HG03439 (cell line): ENCODE results near the gene ACSS2.
A peak's percentile ranks its signal among the peaks of the same experiment; 100 is the strongest.

ENCODE experiments used
- ATAC-seq: cut with Tn5 transposase; IDR thresholded peaks from one replicate; pipeline ENCODE4 v1.9.1; 2021; ENCODE audit warnings: mild to moderate bottlenecking, moderate library complexity; ENCODE audit not compliant: unreplicated experiment

The ACSS2 gene

GRCh38 chr20:34876406-34877282, at the start of gene ACSS2:
TSS of gene ACSS2 (plus strand) at chr20:34876612. CDS start at chr20:34876646, 34 bp downstream.
- peak; percentile 30 for ATAC-seq

- ATAC-seq = no peak
Measured at GRCh38 chr20:34829191-34829590, 47.2 kb upstream of the ACSS2 start.

- ATAC-seq = no peak
Measured at GRCh38 chr20:34831936-34832335, 44.5 kb upstream of the ACSS2 start.

- no peak for ATAC-seq
Measured at GRCh38 chr20:34834459-34834893, 41.9 kb upstream of the ACSS2 start.

- no peak for ATAC-seq
Measured at GRCh38 chr20:34842143-34842542, 34.3 kb upstream of the ACSS2 start.

- no peak for ATAC-seq
Measured at GRCh38 chr20:34843421-34843820, 33.0 kb upstream of the ACSS2 start.

GRCh38 chr20:34848597-34848996, 27.8 kb upstream of the ACSS2 start:
- ATAC-seq = no peak

GRCh38 chr20:34849778-34850177, 26.6 kb upstream of the ACSS2 start:
- no peak for ATAC-seq

GRCh38 chr20:34850969-34851368, 25.4 kb upstream of the ACSS2 start:
- no peak for ATAC-seq

GRCh38 chr20:34852298-34852697, 24.1 kb upstream of the ACSS2 start:
- ATAC-seq = no peak

- ATAC-seq = no peak
Measured at GRCh38 chr20:34859367-34859766, 17.0 kb upstream of the ACSS2 start.

GRCh38 chr20:34859826-34860545, 16.4 kb upstream of the ACSS2 start:
- no peak for ATAC-seq

GRCh38 chr20:34861386-34862084, 14.9 kb upstream of the ACSS2 start:
- no peak for ATAC-seq

- no peak for ATAC-seq
Measured at GRCh38 chr20:34862724-34863123, 13.7 kb upstream of the ACSS2 start.

GRCh38 chr20:34863421-34863965, 12.9 kb upstream of the ACSS2 start:
- ATAC-seq = no peak

GRCh38 chr20:34864216-34864615, 12.2 kb upstream of the ACSS2 start:
- no peak for ATAC-seq

- no peak for ATAC-seq
Measured at GRCh38 chr20:34871320-34871926, 5.0 kb upstream of the ACSS2 start.

- no peak for ATAC-seq
Measured at GRCh38 chr20:34871966-34872621, 4.3 kb upstream of the ACSS2 start.

- ATAC-seq = no peak
Measured at GRCh38 chr20:34872622-34873224, 3.7 kb upstream of the ACSS2 start, which contains the start of gene GGT7. TSS of gene GGT7 (minus strand) at chr20:34872856. CDS start at chr20:34872815, 41 bp downstream.
